Ovary (tissue), 3 donors: ENCODE results near the gene CNTN5.

Source experiments
- POLR2A ChIP-seq: fragments of 450-650 bp; IDR thresholded peaks from one replicate; pipeline ENCODE4 v1.6.1; 2017; ENCODE audit warnings: antibody characterized with exemption, mild to moderate bottlenecking, moderate library complexity
- TF ChIP-seq, protein P1 (sequence below), 3 donors: fragments of 450-650 bp in 2 of 3; fragments of 200-600 bp in 1 of 3; IDR thresholded peaks; one replicate each; pipeline versions ENCODE4 v1.5.1 to v1.8.0; 2016 to 2022; ENCODE audit warnings: antibody characterized with exemption in 3 of 3, mild to moderate bottlenecking in 1 of 3
- donor health status: DM: no; HTN: no; CAD: no.

DNA sequence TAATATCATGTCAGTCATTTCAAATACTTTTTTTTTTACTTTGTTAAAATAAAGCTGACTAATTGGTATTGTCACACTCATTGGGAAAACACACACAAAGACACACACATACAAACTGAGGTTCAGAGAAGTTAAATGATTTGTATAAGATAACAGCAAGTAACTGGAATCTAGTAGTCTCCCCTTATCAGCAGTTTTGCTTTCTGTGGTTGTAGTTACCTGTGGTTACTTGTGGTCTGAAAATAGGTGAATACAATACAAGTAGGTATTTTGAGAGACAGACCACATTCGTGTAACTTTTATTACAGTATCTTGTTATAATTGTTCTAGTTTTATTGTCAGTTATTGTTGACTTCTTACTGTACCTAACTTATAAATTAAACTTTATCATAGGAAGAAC, 610.9 kb downstream of the CNTN5 start:
- TF ChIP-seq, protein P1, sequence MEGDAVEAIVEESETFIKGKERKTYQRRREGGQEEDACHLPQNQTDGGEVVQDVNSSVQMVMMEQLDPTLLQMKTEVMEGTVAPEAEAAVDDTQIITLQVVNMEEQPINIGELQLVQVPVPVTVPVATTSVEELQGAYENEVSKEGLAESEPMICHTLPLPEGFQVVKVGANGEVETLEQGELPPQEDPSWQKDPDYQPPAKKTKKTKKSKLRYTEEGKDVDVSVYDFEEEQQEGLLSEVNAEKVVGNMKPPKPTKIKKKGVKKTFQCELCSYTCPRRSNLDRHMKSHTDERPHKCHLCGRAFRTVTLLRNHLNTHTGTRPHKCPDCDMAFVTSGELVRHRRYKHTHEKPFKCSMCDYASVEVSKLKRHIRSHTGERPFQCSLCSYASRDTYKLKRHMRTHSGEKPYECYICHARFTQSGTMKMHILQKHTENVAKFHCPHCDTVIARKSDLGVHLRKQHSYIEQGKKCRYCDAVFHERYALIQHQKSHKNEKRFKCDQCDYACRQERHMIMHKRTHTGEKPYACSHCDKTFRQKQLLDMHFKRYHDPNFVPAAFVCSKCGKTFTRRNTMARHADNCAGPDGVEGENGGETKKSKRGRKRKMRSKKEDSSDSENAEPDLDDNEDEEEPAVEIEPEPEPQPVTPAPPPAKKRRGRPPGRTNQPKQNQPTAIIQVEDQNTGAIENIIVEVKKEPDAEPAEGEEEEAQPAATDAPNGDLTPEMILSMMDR (IDR thresholded peaks at IDR 0.05): no peak
- TF ChIP-seq POLR2A: no peak
